Neural cell (in vitro differentiated cells): ENCODE measurements around the gene HELZ.
"Not testable (repeated sequence)": the region's sequence is repeated elsewhere in the genome, so short reads cannot be mapped to it uniquely, and the experiment has no call there.

Experiments
- CTCF ChIP-seq: fragments of 450-650 bp; IDR thresholded peaks from 2 replicates; pipeline ENCODE4 v1.5.1; 2014; ENCODE audit warnings: antibody characterized with exemption, mild to moderate bottlenecking, moderate library complexity; ENCODE audit not compliant: poor library complexity, severe bottlenecking
- EP300 ChIP-seq: fragments of 450-650 bp; conservative IDR thresholded peaks from 2 replicates; pipeline ENCODE4 v1.6.1; 2014; ENCODE audit warnings: antibody characterized with exemption, mild to moderate bottlenecking, moderate library complexity; ENCODE audit not compliant: poor library complexity, severe bottlenecking
- EZH2 ChIP-seq: fragments of 200-600, 300-800 bp; shearing (Covaris generic), sonication (generic); IDR thresholded peaks from 2 replicates; pipeline ENCODE4 v1.6.1; 2014; ENCODE audit warnings: antibody characterized with exemption, low read length, borderline replicate concordance, mild to moderate bottlenecking; ENCODE audit not compliant: insufficient read depth, poor library complexity, severe bottlenecking
- POLR2AphosphoS5 ChIP-seq: IDR thresholded peaks from 2 replicates; pipeline ENCODE4 v1.6.1; 2012
- RAD21 ChIP-seq: fragments of 450-650 bp; conservative IDR thresholded peaks from 2 replicates; pipeline ENCODE4 v1.6.1; 2014; ENCODE audit warnings: antibody characterized with exemption, mild to moderate bottlenecking, moderate library complexity

- not testable (repeated sequence) for TF ChIP-seq POLR2AphosphoS5, CTCF, EZH2, EP300, RAD21
These were observed 118.5 kb downstream of the HELZ start for GRCh38 chr17:67126543-67126942.
